Left lung (tissue), 10 donors: ENCODE results near the gene STOML1. TPM values are rescaled to one million over a fixed set of nuclear protein-coding genes. Genes with fewer than 3 reads are reported as not detected.
"Not testable (repeated sequence)": the region's sequence is repeated elsewhere in the genome, so short reads cannot be mapped to it uniquely, and the experiment has no call there.

ENCODE experiments used
- ATAC-seq: fragments of 200-7000 bp; cut with Tn5 transposase; one replicate; pipeline ENCODE4 v1.9.1; 2020; ENCODE audit warnings: moderate library complexity
- DNase-seq, 4 donors: peaks; one replicate each; pipeline ENCODE4 v3.0.0-alpha.2; 2013 to 2020
- H3K27ac ChIP-seq, 2 donors: fragments of 200-600 bp; sonication (generic) in 1 of 2; one replicate each; pipeline versions ENCODE4 v1.5.0 to v1.8.0; 2020 to 2021
- H3K27me3 ChIP-seq, 2 donors: fragments of 200-600 bp; sonication (generic) in 1 of 2; one replicate each; pipeline versions ENCODE4 v1.5.0 to v1.8.0; 2020 to 2021
- H3K36me3 ChIP-seq, 2 donors: fragments of 200-600 bp; sonication (generic) in 1 of 2; one replicate each; pipeline versions ENCODE4 v1.5.0 to v1.8.0; 2020 to 2021
- H3K4me1 ChIP-seq, 2 donors: fragments of 200-600 bp; one replicate each; pipeline ENCODE4 v1.8.0; 2021
- H3K4me3 ChIP-seq, 2 donors: fragments of 200-600 bp; sonication (generic) in 1 of 2; one replicate each; pipeline versions ENCODE4 v1.5.0 to v1.8.0; 2020 to 2021; ENCODE audit warnings: mild to moderate bottlenecking in 1 of 2
- H3K9me3 ChIP-seq, 2 donors: fragments of 200-600 bp; sonication (generic) in 1 of 2; one replicate each; pipeline versions ENCODE4 v1.5.0 to v1.8.0; 2020 to 2021
- CTCF ChIP-seq, 2 donors: fragments of 200-600 bp; sonication (generic) in 1 of 2; IDR thresholded peaks; one replicate each; pipeline versions ENCODE4 v1.5.0 to v1.8.0; 2021; ENCODE audit warnings: antibody characterized with exemption in 2 of 2
- intact Hi-C, 2 donors: fragments of 100-400 bp; cut with DNase I; formaldehyde crosslinking; loops; one replicate each; pipeline versions ENCODE4 v1.11.2 to v1.14.2; 2022
- polyA plus RNA-seq, 6 donors: library from polyadenylated mRNA; unstranded; fragments of 120-200 nt; gene quantifications; one replicate each; pipeline ENCODE4 v1.2.1, GENCODE V29; 2013; ENCODE audit not compliant: insufficient read length in 6 of 6
- total RNA-seq, 2 donors: library from RNA; stranded (reverse); fragmentation: NEBNext Ultra II Directional; extraction: Animal tissue kit (Norgen Biotek cat#: 25700); gene quantifications; one replicate each; pipeline ENCODE4 v1.2.1, GENCODE V29; 2021
- donor health status: DM: no; HTN: yes; CAD: no.
- donor health status: DM: no; HTN: no; CAD: no.

The STOML1 gene
- total and polyA plus RNA-seq, 8 donors = 10.9 to 29.3 (median 13.7) TPM

- H3K36me3 ChIP-seq = no peaks in the 10 kb centered on the region
- H3K27ac ChIP-seq = no peak overlapping the region
- H3K4me3 ChIP-seq = no peak overlapping the region
- H3K9me3 ChIP-seq = no peaks in the 10 kb centered on the region
- DNase-seq (no peak), ATAC-seq (no peak)
- H3K27me3 ChIP-seq = no peaks in the 10 kb centered on the region
- peaks cover 0 to 16% of the 10 kb centered on the region in 2 donors for H3K4me1 ChIP-seq
- no peak for TF ChIP-seq CTCF (IDR thresholded peaks at IDR 0.05)
- intact Hi-C loops = no loop called here
Measured at GRCh38 chr15:73939138-73939537, 53.0 kb downstream of the STOML1 start.

GRCh38 chr15:73938516-73938915 lies 53.6 kb downstream of the STOML1 start:
- peaks cover 0 to 16% of the 10 kb centered on the region in 2 donors for H3K4me1 ChIP-seq
- H3K27ac ChIP-seq, DNase-seq, H3K9me3 ChIP-seq, H3K4me3 ChIP-seq, H3K36me3 ChIP-seq, H3K27me3 ChIP-seq, ATAC-seq, intact Hi-C loops: not testable (repeated sequence)

- Histone ChIP-seq H3K4me3 (no peak overlapping the region), H3K36me3 (no peaks in the 10 kb centered on the region), H3K27ac (no peak overlapping the region), H3K9me3 (no peaks in the 10 kb centered on the region), H3K27me3 (no peaks in the 10 kb centered on the region), H3K4me1 (peaks cover 0 to 16% of the 10 kb centered on the region in 2 donors)
- intact Hi-C loops = no loop called here
- no peak for TF ChIP-seq CTCF (IDR thresholded peaks at IDR 0.05)
- ATAC-seq (no peak), DNase-seq (no peak)
Measured at GRCh38 chr15:73937726-73938125, 54.4 kb downstream of the STOML1 start.

- Histone ChIP-seq H3K4me1 (peaks cover 0 to 16% of the 10 kb centered on the region in 2 donors), H3K27ac (no peak overlapping the region), H3K9me3 (no peaks in the 10 kb centered on the region), H3K27me3 (no peaks in the 10 kb centered on the region), H3K36me3 (no peaks in the 10 kb centered on the region), H3K4me3 (no peak overlapping the region)
- intact Hi-C loops = no loop called here
- TF ChIP-seq CTCF (IDR thresholded peaks at IDR 0.05) = no peak
- ATAC-seq (no peak), DNase-seq (no peak)
Measured at GRCh38 chr15:73937296-73937695, 54.8 kb downstream of the STOML1 start.

- intact Hi-C loops = no loop called here
- H3K4me3 ChIP-seq = no peak overlapping the region
- H3K36me3 ChIP-seq = no peaks in the 10 kb centered on the region
- no peaks in the 10 kb centered on the region for H3K9me3 ChIP-seq
- H3K27me3 ChIP-seq = no peaks in the 10 kb centered on the region
- TF ChIP-seq CTCF (IDR thresholded peaks at IDR 0.05) = no peak
- no peak overlapping the region for H3K27ac ChIP-seq
- ATAC-seq (no peak), DNase-seq (no peak)
- peaks cover 0 to 11% of the 10 kb centered on the region in 2 donors for H3K4me1 ChIP-seq
Measured at GRCh38 chr15:73936588-73937290, 55.4 kb downstream of the STOML1 start.

GRCh38 chr15:73936181-73936580 lies 55.9 kb downstream of the STOML1 start:
- H3K9me3 ChIP-seq = no peaks in the 10 kb centered on the region
- intact Hi-C loops = no loop called here
- H3K36me3 ChIP-seq = no peaks in the 10 kb centered on the region
- TF ChIP-seq CTCF (IDR thresholded peaks at IDR 0.05) = no peak
- H3K27me3 ChIP-seq = no peaks in the 10 kb centered on the region
- H3K4me1 ChIP-seq = peaks cover 0 to 11% of the 10 kb centered on the region in 2 donors
- no peak overlapping the region for H3K27ac ChIP-seq
- H3K4me3 ChIP-seq = no peak overlapping the region
- DNase-seq = no peak
- ATAC-seq = peak; percentile 36
